GM21576 (cell line): Measurements from ENCODE around the gene SLC6A15.

Experiments used
- ATAC-seq: cut with Tn5 transposase; IDR thresholded peaks from one replicate; pipeline ENCODE4 v1.9.1; 2021; ENCODE audit warnings: mild to moderate bottlenecking, moderate library complexity; ENCODE audit not compliant: unreplicated experiment

Gene SLC6A15

DNA sequence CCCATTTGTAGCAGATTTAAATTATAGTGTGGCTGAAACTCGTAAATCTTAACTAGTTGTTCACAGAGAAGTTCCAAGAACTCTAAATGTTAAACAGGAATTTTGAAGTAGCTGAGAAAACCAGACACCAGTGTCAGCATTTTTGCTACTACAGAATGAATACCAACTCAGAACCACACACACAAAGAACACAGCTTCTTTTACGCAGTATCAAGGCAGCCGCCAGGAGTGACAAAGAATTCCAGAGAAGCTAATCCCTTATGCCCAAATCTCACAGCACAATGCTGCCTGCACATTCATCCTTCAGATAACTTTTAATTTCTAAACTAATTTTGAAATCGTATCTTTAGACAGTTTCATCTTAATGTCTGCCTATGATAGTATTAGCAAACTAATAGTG, 37.4 kb downstream of the SLC6A15 start:
- ATAC-seq: no peak

DNA sequence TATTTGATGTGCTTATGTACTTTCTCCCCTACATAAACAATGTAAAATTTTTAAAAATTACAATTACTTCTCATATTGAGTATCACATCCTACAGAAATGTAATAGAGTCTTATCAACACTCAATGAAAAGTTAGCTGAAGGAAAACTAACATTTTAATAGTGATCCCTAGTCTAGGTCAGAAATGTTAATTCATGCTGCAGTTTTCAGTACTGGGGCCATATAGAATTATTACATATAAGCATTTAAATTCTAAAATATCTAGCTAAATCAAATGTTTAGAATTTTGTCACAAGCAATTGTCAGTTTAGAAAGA, 37.8 kb downstream of the SLC6A15 start:
- no peak for ATAC-seq

DNA sequence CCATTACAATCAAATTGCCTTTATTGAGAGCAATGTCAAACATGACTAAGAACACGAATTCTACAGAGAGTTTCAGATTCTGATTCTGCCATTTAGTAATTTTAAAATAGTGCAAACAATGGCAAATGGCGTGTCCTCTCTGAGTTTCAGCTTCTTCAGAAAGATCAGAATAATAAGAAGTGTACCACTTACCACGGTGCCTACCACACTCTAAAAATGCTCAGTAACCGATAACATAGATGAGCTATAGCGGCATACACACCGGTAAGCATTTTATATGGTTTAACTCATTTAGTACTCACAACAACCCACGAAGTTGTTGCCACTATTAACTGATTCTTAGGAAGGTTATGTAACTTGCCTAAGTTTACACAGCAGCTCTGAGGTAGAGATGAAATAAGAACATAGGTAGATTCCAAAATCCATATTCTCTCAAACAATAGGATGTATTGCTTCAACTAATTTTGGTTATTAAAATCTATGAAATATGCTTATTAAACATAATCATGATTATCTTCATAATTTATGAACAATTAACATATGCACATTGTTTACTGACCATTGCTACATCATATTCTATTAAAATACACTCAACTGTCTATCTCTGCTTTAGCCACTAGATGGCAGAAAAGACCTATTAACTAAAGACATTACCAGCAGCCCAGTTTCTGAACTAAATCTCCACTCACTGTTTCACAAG, 38.3 kb downstream of the SLC6A15 start:
- peak; percentile 97 for ATAC-seq

DNA sequence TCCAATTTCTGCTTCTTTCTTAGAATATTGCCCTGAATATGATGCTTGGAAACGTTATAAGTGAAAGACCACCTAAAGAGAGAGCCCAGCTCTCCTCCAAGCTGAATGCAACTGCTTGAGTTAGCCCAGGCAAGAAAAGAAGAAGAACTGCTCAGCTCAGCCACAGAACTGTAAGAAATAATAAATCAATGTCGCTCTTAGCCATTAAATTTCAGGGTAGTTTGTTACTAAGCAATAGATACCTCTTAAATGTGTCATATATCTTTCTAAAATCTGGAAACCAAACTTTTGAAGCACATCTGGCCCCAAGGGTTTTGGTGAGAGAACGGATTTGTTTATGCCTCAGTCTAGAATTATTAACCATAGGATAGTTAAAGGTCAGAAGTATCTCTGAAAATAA, 50.4 kb downstream of the SLC6A15 start:
- ATAC-seq: no peak

DNA sequence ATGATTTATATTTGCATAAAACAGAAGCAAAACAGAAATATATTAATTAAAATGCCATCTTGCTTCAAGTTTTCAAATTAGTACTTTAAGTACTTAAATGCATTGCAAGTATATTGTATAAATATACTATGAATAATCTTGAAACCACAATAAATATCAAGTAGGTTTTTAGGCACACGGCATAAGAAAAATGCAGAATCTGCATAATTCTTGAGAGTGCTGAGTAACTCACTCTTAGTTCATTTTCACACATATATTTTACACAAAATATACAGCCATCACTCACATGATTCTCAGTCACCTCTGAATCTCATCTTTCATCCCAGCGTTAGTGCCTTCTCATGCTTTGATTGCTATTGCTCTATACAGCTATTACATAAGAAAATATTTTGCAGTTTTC, 51.9 kb downstream of the SLC6A15 start:
- ATAC-seq: no peak

DNA sequence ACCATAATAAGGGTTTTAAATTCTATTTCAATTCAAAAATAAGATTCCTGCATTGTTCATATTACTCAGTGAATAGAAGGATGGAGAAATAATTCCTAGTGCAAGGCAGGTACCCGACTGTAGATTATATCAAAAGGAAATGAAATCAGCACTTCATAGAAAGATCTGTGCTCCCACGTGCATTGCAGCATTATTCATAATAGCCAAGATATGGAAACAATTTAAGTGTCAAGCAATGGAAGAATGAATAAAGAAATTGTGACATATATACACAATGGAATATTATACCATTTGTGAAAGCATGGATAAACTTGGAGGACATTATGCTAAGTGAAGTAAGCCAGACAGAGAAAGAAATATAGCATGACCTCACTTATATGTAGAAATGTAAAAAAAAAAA, 53.8 kb downstream of the SLC6A15 start:
- no peak for ATAC-seq

DNA sequence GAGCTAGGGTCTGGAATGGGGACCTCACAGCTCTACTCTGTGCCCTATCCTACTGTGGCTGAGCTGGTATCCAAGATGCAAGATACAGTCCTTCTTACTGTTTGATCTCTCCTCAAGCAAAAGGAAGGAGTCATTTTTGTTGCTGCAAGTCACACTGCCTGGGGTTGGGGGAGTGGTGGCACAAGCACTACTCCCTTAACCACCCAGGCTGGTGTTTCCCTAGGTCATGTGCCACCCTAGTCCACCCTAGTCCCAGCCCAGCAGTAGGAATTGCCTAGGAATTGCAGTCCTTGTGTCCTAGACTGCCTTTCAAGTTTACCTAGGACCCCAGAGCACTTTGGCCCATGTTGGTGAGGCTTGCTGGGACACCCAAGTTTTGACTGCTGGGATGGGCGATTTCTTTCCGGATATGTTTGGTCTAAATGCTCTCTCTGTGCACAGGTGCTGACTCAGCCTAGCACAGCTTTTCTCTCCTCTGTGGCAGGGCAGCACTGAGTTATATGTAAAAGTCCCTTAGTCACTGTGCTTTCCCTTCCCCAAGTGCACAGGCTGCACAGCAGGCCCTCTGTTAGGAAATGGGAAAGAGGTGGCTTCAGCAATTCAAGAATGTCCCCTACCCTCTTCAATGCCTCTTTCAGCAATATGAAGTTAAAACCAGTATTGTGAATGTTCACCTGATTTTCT, 54.9 kb downstream of the SLC6A15 start:
- ATAC-seq: no peak

DNA sequence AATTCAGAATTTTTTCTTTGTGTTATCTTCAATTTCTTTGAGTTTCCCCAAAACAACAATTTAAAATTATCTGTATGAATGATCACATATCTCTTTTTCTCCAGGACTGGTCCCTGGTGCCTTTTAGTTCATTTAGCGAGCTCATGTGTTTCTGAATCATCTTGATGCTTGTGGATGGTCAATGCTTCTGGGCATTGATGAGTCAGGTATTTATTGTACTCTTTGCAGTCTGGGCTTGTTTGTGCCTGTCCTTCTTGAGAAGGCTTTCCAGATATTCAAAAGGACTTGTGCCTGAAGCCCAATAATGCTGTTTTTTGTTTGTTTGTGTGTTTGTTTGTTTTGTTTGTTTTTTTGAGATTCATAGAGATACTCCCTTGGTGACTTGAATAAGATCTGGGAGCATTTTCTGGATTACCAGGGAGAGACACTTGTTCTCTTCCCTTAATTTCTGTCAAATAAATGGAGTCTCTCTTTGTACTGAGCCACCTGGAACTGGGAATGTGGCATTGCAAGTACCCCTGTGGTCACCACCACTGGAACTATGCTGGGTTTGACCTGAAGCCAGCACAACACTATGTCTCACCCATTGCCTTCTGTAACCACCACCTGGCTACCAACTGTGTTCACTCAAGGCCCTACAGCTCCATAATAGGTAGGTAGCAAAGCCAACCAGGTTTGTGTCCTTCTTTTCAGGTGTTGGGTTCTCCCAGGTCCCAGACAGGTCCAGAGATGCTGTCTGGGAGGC, 56.3 kb downstream of the SLC6A15 start:
- ATAC-seq: no peak

DNA sequence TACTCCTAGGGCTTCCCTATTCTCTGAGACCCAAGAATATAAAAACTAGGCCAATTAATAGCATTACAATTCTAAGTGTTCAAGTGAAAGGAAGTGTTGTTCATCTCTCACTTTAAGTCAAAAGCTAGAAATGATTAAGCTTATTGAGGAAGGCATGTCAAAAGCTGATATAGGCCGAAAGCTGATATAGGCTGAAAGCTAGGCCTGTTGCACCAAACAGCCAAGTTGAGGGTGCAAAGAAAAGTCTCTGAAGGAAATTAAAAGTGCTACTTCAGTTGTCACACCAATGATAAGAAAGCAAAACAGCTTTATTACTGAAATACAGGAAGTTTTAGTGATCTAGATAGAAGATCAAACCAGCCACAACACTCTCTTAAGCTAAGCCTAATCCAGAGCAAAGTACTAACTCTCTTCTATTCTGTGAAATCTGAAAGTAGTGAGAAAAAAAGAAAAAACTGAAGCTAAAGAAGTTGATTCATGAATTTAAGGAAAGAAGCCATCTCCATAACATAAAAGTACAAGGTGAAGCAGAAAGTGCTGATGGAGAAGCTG, 68.9 kb downstream of the SLC6A15 start:
- ATAC-seq: no peak

DNA sequence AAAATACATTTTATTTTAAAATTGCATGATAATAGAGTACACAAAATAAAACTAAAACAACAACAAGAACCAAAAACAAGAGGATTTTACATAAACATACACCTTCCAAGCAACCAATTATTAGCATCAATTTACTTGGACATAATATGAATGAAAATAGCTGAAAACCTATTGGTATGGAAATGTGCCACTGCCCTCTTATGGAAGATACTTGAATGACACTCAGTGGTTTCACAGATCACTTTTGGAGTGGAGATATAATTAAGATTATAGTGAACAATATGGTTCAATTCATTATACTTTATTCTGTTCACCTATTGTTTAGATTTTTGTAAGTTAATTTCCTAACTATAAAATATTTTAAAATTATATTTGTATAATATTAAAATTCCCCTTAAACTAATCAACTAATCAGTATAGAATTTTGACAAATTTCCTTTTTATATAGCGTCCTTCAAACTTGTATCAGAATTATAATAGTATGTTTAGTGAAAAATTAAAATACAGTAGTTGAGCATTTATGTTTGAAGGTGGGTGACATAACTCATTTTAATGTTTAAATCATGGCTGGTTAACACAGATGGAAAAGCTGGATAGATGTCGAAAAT, 70.1 kb downstream of the SLC6A15 start:
- peak; percentile 70 for ATAC-seq

DNA sequence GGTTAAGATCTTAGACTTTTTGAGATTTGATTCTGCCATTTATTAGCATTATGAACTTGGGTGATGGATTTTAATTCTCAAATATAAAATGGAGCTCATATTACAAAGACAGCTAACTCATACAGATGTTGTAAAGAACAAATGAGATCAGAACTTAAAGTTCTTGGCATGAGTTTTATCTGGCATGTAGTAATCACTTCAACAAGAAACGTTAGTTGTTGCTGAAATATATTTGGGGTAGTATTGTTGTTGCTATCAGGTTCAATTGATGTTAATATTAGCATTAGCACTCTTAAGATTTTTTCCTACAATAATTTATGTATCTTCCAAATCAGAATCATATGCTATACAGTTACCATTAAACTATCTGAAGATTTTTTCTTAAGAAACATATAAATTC, 71.0 kb downstream of the SLC6A15 start:
- ATAC-seq: no peak

DNA sequence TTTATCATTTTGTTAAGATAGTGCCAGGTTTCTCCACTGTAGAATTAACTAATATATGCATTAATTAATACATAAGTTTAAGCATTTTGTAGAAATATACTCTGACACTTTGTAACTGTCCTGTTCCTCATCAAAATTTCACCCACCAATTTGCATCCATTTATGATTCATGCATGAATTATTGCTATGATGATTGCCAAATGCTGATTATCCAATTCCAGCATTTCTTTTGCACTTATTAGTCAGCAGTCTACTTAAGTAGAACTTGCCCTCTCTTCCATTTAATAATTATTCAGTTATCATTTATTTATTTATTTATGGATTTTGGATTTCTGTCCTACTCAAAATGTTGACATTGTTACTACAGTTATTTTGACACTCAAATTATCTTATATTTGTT, 72.2 kb downstream of the SLC6A15 start:
- no peak for ATAC-seq

DNA sequence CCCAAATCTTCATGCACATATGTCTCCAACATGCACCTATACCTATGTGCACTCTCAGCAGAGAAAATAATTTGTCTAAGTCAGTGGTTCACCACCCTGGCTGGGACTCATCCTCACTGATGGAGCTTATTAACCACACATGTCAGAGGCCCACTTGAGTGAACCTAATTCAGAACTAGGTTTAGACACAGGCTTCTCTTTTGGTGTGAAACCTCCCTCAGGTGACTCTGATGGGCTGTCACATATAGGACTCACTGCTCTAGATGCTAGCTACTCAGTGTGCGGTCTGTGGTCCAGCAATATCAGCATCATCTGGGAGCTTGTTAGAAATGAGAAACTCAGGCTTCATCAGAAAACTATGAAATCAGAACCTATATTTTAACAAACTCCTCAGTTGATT, 85.7 kb downstream of the SLC6A15 start:
- ATAC-seq: no peak

DNA sequence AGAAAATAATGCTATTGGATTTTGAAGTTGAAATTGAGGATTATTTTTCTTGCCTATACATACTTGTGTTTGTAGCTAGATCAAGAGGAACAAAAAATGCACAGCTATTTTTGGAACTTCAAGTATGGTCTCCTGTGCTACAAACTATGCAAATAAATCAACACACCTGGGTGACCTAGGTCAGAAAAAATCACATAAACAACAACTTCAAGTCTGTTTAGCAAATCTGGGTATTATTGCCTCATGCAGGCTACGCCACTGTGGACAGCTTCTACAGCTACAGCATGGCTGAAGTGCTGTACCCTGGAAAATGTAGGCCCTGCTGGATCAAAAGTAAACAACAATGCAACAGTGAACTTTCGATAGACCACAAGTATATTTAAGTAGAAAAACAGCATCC, 87.5 kb downstream of the SLC6A15 start:
- ATAC-seq: no peak

DNA sequence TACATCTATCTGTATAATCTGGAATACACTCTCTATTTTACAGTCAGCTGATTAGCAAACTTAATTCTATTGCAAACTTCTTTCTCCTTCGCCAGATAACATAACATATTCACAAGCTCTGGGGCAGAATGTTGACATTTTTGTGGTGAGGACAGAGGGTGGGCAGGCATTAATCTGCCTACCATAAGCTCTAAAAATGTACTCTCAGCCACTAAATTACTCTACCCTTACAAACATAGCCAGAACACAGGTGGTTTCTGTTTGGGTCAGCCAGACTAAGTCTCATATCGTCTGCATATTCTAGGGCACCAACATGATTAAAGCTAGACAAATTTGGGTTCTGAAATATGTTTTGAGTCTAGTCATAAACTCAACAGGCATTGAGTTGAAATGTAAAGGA, 90.1 kb downstream of the SLC6A15 start:
- no peak for ATAC-seq

DNA sequence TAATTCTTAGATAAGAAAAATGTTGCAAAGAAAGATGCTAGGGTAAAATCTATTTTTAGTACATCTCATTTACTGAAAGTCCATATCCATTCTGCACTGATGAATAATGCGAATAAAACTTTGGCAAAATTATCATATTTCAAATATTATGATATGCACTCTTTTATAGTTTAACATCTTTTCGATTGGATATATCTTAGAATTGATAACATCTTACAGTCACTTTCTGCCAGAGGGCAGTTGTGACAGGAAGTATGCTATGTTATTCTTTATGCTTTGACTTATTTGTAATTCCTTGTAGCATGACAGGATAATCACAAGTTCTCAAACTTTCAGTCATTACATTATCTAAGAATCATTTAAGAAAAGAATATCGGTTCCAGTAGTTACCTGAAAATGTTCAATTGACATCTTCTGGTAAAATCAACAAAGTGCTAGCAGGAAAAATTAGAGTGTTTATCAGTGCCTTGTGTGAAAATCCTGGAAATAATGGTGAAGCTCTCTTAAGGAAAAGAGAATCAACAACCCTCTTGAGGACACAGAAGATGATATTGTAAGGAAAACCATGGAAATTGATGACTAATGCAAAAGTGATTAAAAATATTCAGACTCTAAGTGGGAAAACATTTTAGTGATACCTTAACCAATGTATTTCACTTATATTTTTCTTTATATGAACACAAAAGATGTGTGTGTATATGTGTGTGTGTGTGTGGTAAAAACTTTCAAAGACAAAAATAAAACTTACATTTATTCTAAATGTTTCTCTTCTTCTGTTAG, 95.5 kb downstream of the SLC6A15 start:
- ATAC-seq: no peak

DNA sequence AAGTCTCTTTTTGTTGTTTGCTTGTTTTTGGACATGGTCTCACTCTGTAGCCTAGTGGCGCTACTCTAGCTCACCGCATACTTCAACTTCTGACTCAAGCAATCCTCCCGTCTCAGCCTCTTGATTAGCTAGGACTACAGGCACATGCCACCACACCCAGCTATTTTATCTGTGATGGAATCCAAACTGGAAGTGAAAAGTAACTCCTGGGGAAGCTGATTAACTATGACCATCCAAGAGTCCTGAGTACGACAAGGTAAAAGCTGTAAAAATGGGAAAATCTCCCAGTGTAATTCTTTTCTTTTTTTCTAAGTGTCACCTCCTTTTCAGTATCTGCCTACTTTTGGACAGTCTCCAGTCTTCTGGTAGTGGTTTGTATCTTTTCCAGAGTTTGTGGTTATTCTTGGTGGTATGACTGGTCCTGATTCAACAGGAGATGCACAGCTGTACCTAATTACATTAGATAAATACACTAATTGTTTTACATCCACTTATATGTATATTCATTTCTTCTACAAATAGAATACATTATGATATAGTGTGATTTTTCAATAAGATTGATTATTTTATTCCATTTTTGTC, 97.8 kb downstream of the SLC6A15 start:
- ATAC-seq: no peak

DNA sequence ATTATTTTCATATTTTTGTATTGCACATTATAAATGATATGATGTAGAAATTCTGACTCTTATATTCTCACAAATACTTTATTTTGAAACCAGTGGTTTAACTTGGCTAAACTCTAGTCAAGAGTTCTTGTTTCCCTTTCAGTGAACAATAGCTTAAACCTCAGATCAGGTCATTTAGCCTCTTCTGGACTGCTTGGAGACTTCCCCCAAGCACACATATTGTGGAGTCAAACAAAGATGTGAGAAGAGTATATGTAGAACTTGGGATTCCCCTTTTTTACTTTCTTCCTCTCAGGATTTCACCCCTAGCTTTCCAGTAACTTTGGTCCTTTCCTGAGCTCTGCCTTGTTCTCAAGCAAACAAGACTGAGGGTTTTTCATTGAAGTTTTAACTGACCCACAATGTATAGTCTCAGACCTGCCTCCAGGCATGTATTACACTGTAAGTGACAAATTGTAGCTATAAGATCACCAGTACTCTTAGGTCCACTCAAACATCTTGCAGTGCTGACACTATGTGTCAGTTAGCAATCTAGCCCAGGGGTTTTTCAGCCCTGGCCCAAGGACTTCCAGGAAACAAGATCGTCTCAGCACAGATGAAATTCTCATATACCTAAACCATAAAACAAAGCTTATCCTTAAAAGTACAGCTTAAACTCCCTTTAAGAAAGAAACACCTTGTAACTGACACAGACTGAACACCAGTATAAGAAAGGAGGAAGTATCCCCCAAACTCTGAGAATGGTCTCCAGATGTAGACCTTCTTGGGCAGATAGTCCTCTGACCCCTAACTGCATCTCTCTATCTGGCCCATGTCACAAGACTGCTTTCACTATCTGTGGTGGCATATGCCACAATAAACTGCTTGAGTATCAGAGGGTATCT, 98.6 kb downstream of the SLC6A15 start:
- ATAC-seq: peak; percentile 57

DNA sequence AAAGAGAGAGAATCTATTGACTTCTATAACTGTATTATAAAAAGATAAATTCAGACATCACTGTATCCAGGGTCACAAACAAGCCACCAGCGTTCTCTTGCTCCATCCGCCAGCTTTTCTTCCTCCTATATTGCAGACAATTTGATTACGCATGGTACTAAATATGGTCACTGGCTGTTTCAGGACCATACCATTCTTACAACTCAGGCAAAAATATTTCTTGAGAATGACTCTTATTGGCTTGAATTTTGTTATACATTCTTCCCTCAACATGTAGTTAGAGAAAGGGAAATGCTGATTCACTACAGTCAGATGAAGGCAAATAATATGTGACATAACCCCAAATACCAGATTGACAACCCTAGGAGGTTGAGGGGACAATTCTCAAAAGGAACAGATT, 101.3 kb downstream of the SLC6A15 start:
- no peak for ATAC-seq
